Left lobe of liver (tissue), 2 donors: ENCODE measurements around the gene DIP2C. TPM values are rescaled to one million over a fixed set of nuclear protein-coding genes. Genes with fewer than 3 reads are reported as not detected.

Experiments
- ATAC-seq: fragments of 200-7000 bp; cut with Tn5 transposase; one replicate; pipeline ENCODE4 v1.9.1; 2020; ENCODE audit warnings: mild to moderate bottlenecking, moderate library complexity
- DNase-seq: peaks from one replicate; pipeline ENCODE4 v3.0.0-alpha.2; 2020; ENCODE audit warnings: low spot score
- total RNA-seq: library from RNA; stranded (reverse); gene quantifications from one replicate; pipeline ENCODE4 v1.2.1, GENCODE V29; 2021
- donor health status: DM: no; HTN: no; CAD: no; lungs with moderate emphysema.
- donor health status: DM: no; HTN: yes; CAD: no.

Gene DIP2C
- total RNA-seq, 1 donor from 2014 or later: 13.9 TPM

GRCh38 chr10:235915-236314, 453.6 kb downstream of the DIP2C start:
- no peak for ATAC-seq
- DNase-seq: no peak

GRCh38 chr10:234708-235406, 454.6 kb downstream of the DIP2C start:
- no peak for ATAC-seq
- DNase-seq: no peak

GRCh38 chr10:232878-233277, 456.6 kb downstream of the DIP2C start:
- no peak for ATAC-seq
- DNase-seq: no peak

- no peak for ATAC-seq
Observed at GRCh38 chr10:232061-232460, 457.4 kb downstream of the DIP2C start.

GRCh38 chr10:230758-231157, 458.7 kb downstream of the DIP2C start:
- ATAC-seq (peak; percentile 25), DNase-seq (no peak)

More at GRCh38 chr10:232061-232460, 457.4 kb downstream of the DIP2C start:
- DNase-seq: no peak

DNA sequence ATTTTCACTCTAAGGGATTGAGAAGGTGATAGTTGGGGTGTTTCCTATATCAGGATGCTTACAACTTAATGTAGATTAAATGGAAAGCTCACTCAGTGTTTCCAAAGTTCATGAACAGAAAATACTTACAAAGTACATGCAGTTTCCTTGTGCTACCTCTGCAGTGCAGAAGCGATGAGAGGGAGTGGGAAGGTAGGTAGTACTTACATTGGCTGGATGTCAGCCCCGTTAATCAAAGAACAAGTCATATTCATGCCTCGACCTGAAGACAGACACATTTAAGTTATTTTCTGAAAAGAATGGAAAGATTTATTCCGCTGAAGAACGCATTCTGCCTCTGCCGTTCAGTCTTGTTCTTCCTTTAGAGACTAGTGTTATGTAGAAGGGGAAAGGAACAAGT, 461.1 kb downstream of the DIP2C start:
- no peak for ATAC-seq
- no peak for DNase-seq

GRCh38 chr10:227014-227413, 462.5 kb downstream of the DIP2C start:
- ATAC-seq: no peak
- DNase-seq: no peak

DNA sequence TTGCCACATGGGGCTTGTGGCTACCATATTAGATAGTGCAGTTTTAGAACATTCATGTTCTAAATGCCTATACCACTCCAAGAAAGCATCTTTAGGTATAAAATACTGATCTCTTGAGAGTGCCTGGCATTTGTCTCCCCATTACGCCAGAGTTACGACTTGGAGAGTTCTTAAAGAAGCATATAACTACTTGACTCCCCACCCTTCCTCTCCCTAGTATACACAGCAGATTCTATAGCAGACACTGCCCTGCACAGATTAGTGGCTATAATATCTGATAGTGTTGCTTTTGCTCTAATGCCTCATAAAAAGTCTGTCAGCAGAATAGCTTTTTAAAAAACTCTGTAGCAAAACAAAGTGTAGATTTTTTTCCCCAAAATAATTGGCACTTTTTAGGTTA, 463.4 kb downstream of the DIP2C start:
- ATAC-seq (no peak), DNase-seq (no peak)

- no peak for ATAC-seq
- DNase-seq: no peak
Observed at GRCh38 chr10:224571-224970, 464.9 kb downstream of the DIP2C start.

Other genes starting within 250 kb of the DIP2C start
- gene LARP4B, start 242.0 kb upstream of the DIP2C start, total RNA-seq: 37.1 TPM